Measurements from ENCODE around the gene RXRA. TPM values are rescaled to one million over a fixed set of nuclear protein-coding genes. Genes with fewer than 3 reads are reported as not detected.
A peak's percentile ranks its signal among the peaks of the same experiment; 100 is the strongest.

The RXRA gene
- total RNA-seq, 1 experiment from 2014 or later: 40.5 TPM

GRCh38 chr9:134337469-134337868 is 11.2 kb downstream of the RXRA start:
- H3K36me3 ChIP-seq: no peaks in the 10 kb centered on the region; the same call in 1 of the 2 replicates
- H3K9me3 ChIP-seq: no peaks in the 10 kb centered on the region
- DNase-seq: no peak
- H3K4me3 ChIP-seq: no peak overlapping the region
- H3K27me3 ChIP-seq: no peaks in the 10 kb centered on the region

DNA sequence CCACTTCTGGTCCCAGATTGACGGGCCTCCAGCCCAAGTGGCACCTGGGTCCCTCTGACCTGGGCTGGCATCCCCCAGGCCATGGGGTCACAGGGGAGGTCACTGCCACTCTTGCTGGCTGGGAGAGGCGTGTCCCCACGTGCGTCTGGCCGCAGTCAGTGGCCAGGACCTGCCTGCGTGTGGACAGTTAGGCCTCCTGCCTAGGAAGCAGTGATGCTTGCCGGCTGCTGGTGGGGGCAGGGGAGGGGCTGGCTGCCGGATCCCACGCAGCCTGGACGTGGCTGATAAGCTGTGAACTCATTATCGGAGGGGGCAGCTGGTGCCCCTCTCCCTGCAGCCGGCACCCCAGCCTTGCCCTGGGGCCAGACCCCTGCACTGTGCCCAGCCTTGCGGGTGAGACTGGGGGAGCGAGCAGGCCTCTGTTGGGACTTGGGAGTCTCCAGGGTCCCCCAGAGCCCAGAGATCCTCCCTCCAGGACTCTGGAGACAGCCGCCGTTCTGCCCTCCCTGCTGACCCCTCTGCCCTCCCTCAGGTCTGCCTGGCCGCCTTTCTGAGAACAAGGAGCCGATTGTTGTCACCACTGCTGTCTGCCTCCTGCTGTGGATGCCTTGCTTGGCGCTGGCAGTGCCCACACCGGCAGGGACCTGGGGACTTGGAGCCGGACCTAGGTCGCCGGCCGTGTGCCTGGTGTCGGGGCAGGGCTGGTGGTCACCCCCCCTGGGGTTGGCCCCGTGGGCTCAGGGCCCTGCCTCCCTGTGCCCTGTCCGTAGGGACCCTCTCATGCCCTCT is 12.3 kb downstream of the RXRA start:
- no peak overlapping the region for H3K4me3 ChIP-seq
- H3K9me3 ChIP-seq: no peaks in the 10 kb centered on the region
- DNase-seq: no peak

GRCh38 chr9:134339183-134339806 is 13.0 kb downstream of the RXRA start:
- DNase-seq: no peak
- H3K36me3 ChIP-seq: no peaks in the 10 kb centered on the region; the same call in 1 of the 2 replicates
- H3K9me3 ChIP-seq: no peaks in the 10 kb centered on the region
- no peaks in the 10 kb centered on the region for H3K27me3 ChIP-seq
- no peak overlapping the region for H3K4me3 ChIP-seq

More for the DNA sequence above, 12.3 kb downstream of the RXRA start:
- no peaks in the 10 kb centered on the region for H3K27me3 ChIP-seq
- H3K36me3 ChIP-seq: no peaks in the 10 kb centered on the region; the same call in 1 of the 2 replicates

GRCh38 chr9:134340475-134341160 is 14.4 kb downstream of the RXRA start:
- H3K27me3 ChIP-seq: no peaks in the 10 kb centered on the region
- no peak for DNase-seq
- H3K4me3 ChIP-seq: no peak overlapping the region
- no peaks in the 10 kb centered on the region for H3K9me3 ChIP-seq
- H3K36me3 ChIP-seq: no peaks in the 10 kb centered on the region; the same call in 1 of the 2 replicates

- Histone ChIP-seq H3K4me3 (no peak overlapping the region), H3K36me3 (no peaks in the 10 kb centered on the region; the same call in 1 of the 2 replicates), H3K9me3 (no peaks in the 10 kb centered on the region), H3K27me3 (no peaks in the 10 kb centered on the region)
- no peak for DNase-seq
These were observed 15.1 kb downstream of the RXRA start for GRCh38 chr9:134341306-134341705.

DNA sequence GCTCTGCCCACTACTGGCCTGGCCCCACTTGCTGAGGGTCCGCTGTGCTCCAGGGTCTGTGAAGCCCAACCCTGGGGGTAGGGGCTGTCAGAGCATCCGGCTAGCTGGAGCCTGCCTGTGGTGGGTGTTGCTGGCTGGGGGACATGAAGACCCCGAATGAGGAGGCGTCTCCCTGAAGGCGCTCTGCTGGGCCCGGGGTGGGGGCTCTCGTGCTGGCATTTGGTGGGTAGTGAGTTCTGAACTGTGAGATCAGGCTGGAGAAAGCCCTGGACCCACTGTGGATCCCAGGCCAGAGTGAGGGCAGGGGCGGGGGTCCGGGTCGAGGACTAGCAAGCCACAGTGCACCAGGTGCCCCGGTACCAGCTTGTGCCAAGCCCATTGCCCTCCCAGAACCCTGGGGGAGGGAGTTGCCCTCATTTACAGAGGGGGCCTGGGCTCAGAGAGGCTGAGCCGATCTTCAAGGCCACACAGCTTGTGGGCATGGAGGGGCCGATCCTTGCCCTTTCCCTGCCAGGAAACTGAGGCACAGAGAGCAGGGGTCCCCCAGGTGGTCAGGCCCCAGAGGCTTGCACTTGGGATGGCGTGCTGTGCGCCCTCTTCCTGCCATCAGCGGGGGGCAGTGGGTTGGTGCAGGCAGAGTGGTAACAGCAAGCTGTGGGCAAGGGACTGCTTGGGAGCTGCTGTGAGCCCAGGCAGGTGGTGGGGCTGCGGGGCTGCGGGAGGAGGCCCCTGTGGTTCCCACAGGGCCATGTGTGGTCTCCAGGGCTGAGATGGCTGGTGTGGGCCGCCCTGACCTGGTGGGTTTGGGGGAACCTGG is 15.9 kb downstream of the RXRA start:
- Histone ChIP-seq H3K9me3 (no peaks in the 10 kb centered on the region), H3K36me3 (no peaks in the 10 kb centered on the region; the same call in 1 of the 2 replicates), H3K27me3 (no peaks in the 10 kb centered on the region), H3K4me3 (no peak overlapping the region)
- no peak for DNase-seq

- no peak for DNase-seq
- no peaks in the 10 kb centered on the region for H3K27me3 ChIP-seq
- no peaks in the 10 kb centered on the region; the same call in 1 of the 2 replicates for H3K36me3 ChIP-seq
- H3K9me3 ChIP-seq: no peaks in the 10 kb centered on the region
- H3K4me3 ChIP-seq: no peak overlapping the region
These were observed 16.5 kb downstream of the RXRA start for GRCh38 chr9:134342746-134343115.

- H3K9me3 ChIP-seq: no peaks in the 10 kb centered on the region
- no peak overlapping the region for H3K4me3 ChIP-seq
- no peaks in the 10 kb centered on the region for H3K27me3 ChIP-seq
- no peaks in the 10 kb centered on the region for H3K36me3 ChIP-seq
- no peak for DNase-seq
These were observed 17.4 kb downstream of the RXRA start for GRCh38 chr9:134343637-134344036.

DNA sequence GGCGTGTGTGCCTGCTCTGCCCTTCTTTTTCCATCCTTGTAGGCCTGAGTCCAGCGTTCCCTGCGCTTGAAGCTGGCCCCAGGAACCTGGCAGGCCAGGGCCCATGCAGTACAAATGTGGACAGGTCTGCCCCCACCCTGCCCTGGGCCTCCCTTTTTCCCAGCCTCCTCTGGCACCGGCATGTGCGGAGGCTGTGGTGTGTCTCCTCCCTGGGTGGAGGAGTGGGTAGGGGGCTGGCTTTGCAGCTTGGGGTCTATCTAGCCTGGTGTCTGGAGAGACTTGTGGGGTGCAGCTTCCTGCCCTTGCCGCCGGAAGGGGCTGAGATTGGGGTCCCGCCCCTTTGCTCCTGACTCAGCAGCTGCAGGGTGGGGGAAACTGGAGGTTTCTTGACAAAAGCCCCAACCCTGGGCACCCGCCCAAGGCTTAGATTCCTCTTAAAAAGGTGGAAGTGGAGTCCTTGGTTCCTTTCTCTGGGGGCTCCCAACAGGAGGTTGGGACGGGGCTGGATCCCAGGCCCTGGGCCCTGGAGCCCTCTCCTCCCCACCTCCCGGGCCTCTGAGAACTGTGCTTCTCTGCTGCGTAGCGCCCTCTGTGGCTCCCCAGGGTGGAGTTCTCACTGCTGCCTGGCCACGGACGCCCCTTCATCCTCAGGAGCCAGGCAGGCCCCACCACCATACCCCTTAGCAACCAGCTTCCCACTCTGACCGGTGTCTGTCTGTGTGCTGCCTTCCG is 18.0 kb downstream of the RXRA start:
- H3K36me3 ChIP-seq: no peaks in the 10 kb centered on the region
- no peak overlapping the region for H3K4me3 ChIP-seq
- H3K27me3 ChIP-seq: no peaks in the 10 kb centered on the region
- H3K9me3 ChIP-seq: no peaks in the 10 kb centered on the region
- no peak for DNase-seq

- H3K9me3 ChIP-seq: no peaks in the 10 kb centered on the region
- no peak overlapping the region for H3K4me3 ChIP-seq
- H3K27me3 ChIP-seq: no peaks in the 10 kb centered on the region
- no peaks in the 10 kb centered on the region for H3K36me3 ChIP-seq
- DNase-seq: no peak
These were observed 18.6 kb downstream of the RXRA start for GRCh38 chr9:134344800-134345310.

GRCh38 chr9:134345737-134346136 is 19.5 kb downstream of the RXRA start:
- no peak for DNase-seq
- Histone ChIP-seq H3K27me3 (no peaks in the 10 kb centered on the region), H3K9me3 (no peaks in the 10 kb centered on the region), H3K36me3 (no peaks in the 10 kb centered on the region), H3K4me3 (no peak overlapping the region)

GRCh38 chr9:134346151-134346550 is 19.9 kb downstream of the RXRA start:
- Histone ChIP-seq H3K27me3 (no peaks in the 10 kb centered on the region), H3K4me3 (no peak overlapping the region), H3K9me3 (no peaks in the 10 kb centered on the region), H3K36me3 (no peaks in the 10 kb centered on the region)
- peak; percentile 52 for DNase-seq

DNA sequence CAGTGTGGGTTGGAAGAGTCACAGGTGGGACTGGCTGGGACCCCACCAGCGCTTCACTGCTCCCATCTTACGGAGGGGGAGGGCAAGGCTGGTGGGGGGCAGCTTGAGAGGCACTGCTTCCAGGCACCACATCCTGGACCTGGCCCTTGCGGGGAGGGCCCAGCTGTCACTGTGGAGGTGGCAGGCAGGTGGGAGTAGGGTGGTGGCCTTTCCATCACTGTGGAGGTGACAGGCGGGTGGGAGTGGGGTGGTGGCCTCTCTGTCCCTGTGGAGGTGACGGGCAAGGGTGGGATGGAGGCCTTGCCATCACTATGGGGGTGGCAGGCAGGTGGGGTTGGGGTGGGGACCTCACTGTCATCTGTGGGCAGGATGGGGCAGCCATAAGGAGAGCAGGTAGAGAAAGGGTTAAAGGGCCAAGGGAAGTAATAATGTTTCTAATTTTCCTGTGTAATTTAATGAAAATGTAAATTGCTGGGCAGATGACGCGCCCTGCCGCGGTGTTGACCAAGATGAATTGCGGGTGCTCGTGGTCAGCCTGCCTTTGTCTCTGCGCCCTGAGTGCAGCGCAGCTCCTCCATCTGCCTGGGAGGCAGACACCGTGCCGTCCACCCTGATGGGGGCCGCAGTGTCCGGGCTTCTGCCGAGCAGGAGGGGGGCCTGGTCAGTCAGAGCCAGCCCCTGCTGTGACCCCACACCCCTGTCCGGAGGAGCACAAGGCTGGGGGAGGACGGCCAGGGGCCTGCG is 20.8 kb downstream of the RXRA start:
- H3K4me3 ChIP-seq: no peak overlapping the region
- H3K9me3 ChIP-seq: no peaks in the 10 kb centered on the region
- H3K27me3 ChIP-seq: no peaks in the 10 kb centered on the region
- DNase-seq: no peak
- no peaks in the 10 kb centered on the region for H3K36me3 ChIP-seq

GRCh38 chr9:134347996-134348395 is 21.7 kb downstream of the RXRA start:
- H3K9me3 ChIP-seq: no peaks in the 10 kb centered on the region
- H3K4me3 ChIP-seq: no peak overlapping the region
- H3K27me3 ChIP-seq: no peaks in the 10 kb centered on the region
- DNase-seq: no peak
- no peaks in the 10 kb centered on the region for H3K36me3 ChIP-seq

- Histone ChIP-seq H3K27me3 (no peaks in the 10 kb centered on the region), H3K4me3 (no peak overlapping the region), H3K9me3 (no peaks in the 10 kb centered on the region), H3K36me3 (no peaks in the 10 kb centered on the region)
- DNase-seq: no peak
These were observed 22.3 kb downstream of the RXRA start for GRCh38 chr9:134348404-134349155.
